ENCODE data around the gene FIBCD1.

Gene FIBCD1

DNA sequence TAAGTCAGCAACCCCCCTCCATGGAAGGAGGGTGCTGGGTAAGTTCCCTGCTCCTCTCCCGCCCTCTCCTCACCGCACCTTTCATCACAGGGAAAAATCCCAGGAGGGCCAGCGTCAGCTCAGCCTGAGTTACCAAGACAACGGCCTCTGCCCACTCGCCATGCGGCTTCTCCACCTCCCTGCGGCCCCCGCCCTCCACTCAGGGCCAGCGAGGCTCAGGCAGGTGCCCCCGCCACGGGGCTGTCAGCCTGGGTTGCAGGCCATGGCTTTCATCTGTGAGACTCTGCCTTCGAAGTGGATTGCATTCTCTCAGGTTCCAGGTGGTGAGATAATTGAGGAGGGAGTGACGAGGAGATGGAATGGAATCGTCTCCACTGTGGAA is 42.7 kb upstream of the FIBCD1 start:
- Histone ChIP-seq H3K36me3 (ENCODE audit: control insufficient read depth in 1 of 2, insufficient read depth in 2 of 2, low read length in 2 of 2) (no peaks in the 10 kb centered on the region), H3K27me3 (ENCODE audit: low read depth, low read length) (no peaks in the 10 kb centered on the region), H3K4me1 (ENCODE audit: control insufficient read depth in 1 of 2, insufficient read depth in 2 of 2, low read length in 2 of 2) (no peaks in the 10 kb centered on the region), H3K4me3 (ENCODE audit: low read depth in 1 of 2, low read length in 2 of 2) (no peak overlapping the region), H3K27ac (ENCODE audit: low read length) (no peak overlapping the region), H3K9me3 (ENCODE audit: control insufficient read depth in 1 of 2, low read length in 2 of 2) (no peaks in the 10 kb centered on the region)

- no peaks in the 10 kb centered on the region for H3K36me3 ChIP-seq (ENCODE audit: control insufficient read depth in 1 of 2, insufficient read depth in 2 of 2, low read length in 2 of 2)
- no peak overlapping the region for H3K4me3 ChIP-seq (ENCODE audit: low read depth in 1 of 2, low read length in 2 of 2)
- H3K27me3 ChIP-seq (ENCODE audit: low read depth, low read length), result no peaks in the 10 kb centered on the region
- H3K9me3 ChIP-seq (ENCODE audit: control insufficient read depth in 1 of 2, low read length in 2 of 2), result no peaks in the 10 kb centered on the region
- H3K27ac ChIP-seq (ENCODE audit: low read length), result no peak overlapping the region
- H3K4me1 ChIP-seq (ENCODE audit: control insufficient read depth in 1 of 2, insufficient read depth in 2 of 2, low read length in 2 of 2), result no peaks in the 10 kb centered on the region
Observed at GRCh38 chr9:130981002-130981755, 42.1 kb upstream of the FIBCD1 start.

DNA sequence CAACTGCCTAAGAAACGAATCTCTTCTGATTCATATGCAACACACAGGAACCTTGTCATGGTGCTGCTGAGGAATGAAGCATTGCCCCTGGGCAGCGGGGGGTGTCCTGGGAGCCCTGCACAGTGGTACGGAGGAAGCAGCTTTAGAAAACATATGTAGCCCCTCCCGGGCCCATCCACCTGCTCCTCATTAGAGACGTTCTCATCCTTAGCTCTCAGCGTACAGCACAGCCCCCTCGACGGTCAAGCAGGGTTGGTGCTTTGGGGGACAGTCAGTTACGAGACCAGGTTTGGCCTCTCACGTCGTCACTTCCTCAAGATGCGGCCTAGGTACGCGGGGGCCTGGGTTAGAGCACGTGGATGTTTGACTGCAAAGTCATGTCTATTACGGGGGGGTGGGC is 41.5 kb upstream of the FIBCD1 start:
- no peak overlapping the region for H3K27ac ChIP-seq (ENCODE audit: low read length)
- no peak overlapping the region for H3K4me3 ChIP-seq (ENCODE audit: low read depth in 1 of 2, low read length in 2 of 2)
- no peaks in the 10 kb centered on the region for H3K9me3 ChIP-seq (ENCODE audit: control insufficient read depth in 1 of 2, low read length in 2 of 2)
- no peaks in the 10 kb centered on the region for H3K4me1 ChIP-seq (ENCODE audit: control insufficient read depth in 1 of 2, insufficient read depth in 2 of 2, low read length in 2 of 2)
- H3K27me3 ChIP-seq (ENCODE audit: low read depth, low read length), result no peaks in the 10 kb centered on the region
- no peaks in the 10 kb centered on the region for H3K36me3 ChIP-seq (ENCODE audit: control insufficient read depth in 1 of 2, insufficient read depth in 2 of 2, low read length in 2 of 2)

DNA sequence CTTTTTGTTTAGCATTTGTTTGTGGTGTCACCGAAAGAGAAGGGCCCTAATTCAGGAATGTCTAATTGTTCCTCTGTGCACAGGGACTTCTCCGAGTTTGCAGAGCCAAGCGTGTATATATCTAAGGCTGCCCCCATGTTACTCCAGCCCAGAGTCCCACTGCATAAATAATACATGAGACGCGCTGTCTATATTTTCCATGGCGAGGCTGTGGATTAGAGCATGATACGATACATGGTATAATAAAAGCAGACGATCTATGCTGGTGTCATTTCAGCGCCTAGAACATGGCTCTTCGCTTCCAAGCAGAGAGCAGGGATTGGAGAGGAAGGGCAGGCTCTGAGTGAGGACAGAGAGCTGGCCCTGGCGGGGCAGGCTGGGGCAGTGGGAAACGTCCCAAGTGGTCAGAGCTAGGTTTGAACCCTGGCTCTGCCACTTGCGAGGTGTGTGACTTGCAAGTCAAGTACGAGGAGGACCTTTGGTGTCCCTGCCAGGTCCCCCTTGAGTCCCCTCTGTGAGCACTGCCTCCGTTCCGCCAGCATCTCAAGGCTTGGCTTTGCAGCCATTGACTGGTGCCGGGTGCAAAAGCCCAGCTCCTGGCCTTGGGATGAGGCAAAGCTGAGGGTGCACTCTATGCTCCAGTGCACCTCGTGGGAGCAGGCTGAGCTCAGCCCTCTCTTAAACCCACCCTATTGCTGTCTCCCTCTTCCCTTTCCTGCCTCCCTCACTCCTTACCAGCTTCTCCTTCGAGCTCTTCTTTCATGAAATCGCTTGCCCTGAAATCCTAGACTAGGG is 40.7 kb upstream of the FIBCD1 start:
- Histone ChIP-seq H3K4me3 (ENCODE audit: low read depth in 1 of 2, low read length in 2 of 2) (no peak overlapping the region), H3K27me3 (ENCODE audit: low read depth, low read length) (no peaks in the 10 kb centered on the region), H3K4me1 (ENCODE audit: control insufficient read depth in 1 of 2, insufficient read depth in 2 of 2, low read length in 2 of 2) (no peaks in the 10 kb centered on the region), H3K36me3 (ENCODE audit: control insufficient read depth in 1 of 2, insufficient read depth in 2 of 2, low read length in 2 of 2) (no peaks in the 10 kb centered on the region), H3K9me3 (ENCODE audit: control insufficient read depth in 1 of 2, low read length in 2 of 2) (no peaks in the 10 kb centered on the region), H3K27ac (ENCODE audit: low read length) (no peak overlapping the region)

GRCh38 chr9:130977811-130978221 is 38.8 kb upstream of the FIBCD1 start:
- Histone ChIP-seq H3K36me3 (ENCODE audit: control insufficient read depth in 1 of 2, insufficient read depth in 2 of 2, low read length in 2 of 2) (no peaks in the 10 kb centered on the region), H3K27ac (ENCODE audit: low read length) (no peak overlapping the region), H3K4me3 (ENCODE audit: low read depth in 1 of 2, low read length in 2 of 2) (no peak overlapping the region), H3K27me3 (ENCODE audit: low read depth, low read length) (peaks cover 1% of the 10 kb centered on the region), H3K4me1 (ENCODE audit: control insufficient read depth in 1 of 2, insufficient read depth in 2 of 2, low read length in 2 of 2) (no peaks in the 10 kb centered on the region), H3K9me3 (ENCODE audit: control insufficient read depth in 1 of 2, low read length in 2 of 2) (no peaks in the 10 kb centered on the region)

- Histone ChIP-seq H3K9me3 (ENCODE audit: control insufficient read depth in 1 of 2, low read length in 2 of 2) (no peaks in the 10 kb centered on the region), H3K27ac (ENCODE audit: low read length) (no peak overlapping the region), H3K4me1 (ENCODE audit: control insufficient read depth in 1 of 2, insufficient read depth in 2 of 2, low read length in 2 of 2) (no peaks in the 10 kb centered on the region), H3K4me3 (ENCODE audit: low read depth in 1 of 2, low read length in 2 of 2) (no peak overlapping the region), H3K27me3 (ENCODE audit: low read depth, low read length) (peaks cover 7% of the 10 kb centered on the region), H3K36me3 (ENCODE audit: control insufficient read depth in 1 of 2, insufficient read depth in 2 of 2, low read length in 2 of 2) (no peaks in the 10 kb centered on the region)
Observed at GRCh38 chr9:130975932-130976841, 37.1 kb upstream of the FIBCD1 start.

- Histone ChIP-seq H3K4me3 (ENCODE audit: low read depth in 1 of 2, low read length in 2 of 2) (no peak overlapping the region), H3K27me3 (ENCODE audit: low read depth, low read length) (peaks cover 7% of the 10 kb centered on the region), H3K36me3 (ENCODE audit: control insufficient read depth in 1 of 2, insufficient read depth in 2 of 2, low read length in 2 of 2) (no peaks in the 10 kb centered on the region), H3K9me3 (ENCODE audit: control insufficient read depth in 1 of 2, low read length in 2 of 2) (no peaks in the 10 kb centered on the region), H3K27ac (ENCODE audit: low read length) (no peak overlapping the region), H3K4me1 (ENCODE audit: control insufficient read depth in 1 of 2, insufficient read depth in 2 of 2, low read length in 2 of 2) (no peaks in the 10 kb centered on the region)
Observed at GRCh38 chr9:130975156-130975555, 36.1 kb upstream of the FIBCD1 start.

- H3K9me3 ChIP-seq (ENCODE audit: control insufficient read depth in 1 of 2, low read length in 2 of 2), result no peaks in the 10 kb centered on the region
- no peaks in the 10 kb centered on the region for H3K4me1 ChIP-seq (ENCODE audit: control insufficient read depth in 1 of 2, insufficient read depth in 2 of 2, low read length in 2 of 2)
- no peaks in the 10 kb centered on the region for H3K36me3 ChIP-seq (ENCODE audit: control insufficient read depth in 1 of 2, insufficient read depth in 2 of 2, low read length in 2 of 2)
- no peak overlapping the region for H3K4me3 ChIP-seq (ENCODE audit: low read depth in 1 of 2, low read length in 2 of 2)
- peaks cover 7% of the 10 kb centered on the region for H3K27me3 ChIP-seq (ENCODE audit: low read depth, low read length)
- no peak overlapping the region for H3K27ac ChIP-seq (ENCODE audit: low read length)
Observed at GRCh38 chr9:130974697-130975096, 35.6 kb upstream of the FIBCD1 start.

GRCh38 chr9:130973686-130974281 is 34.7 kb upstream of the FIBCD1 start:
- Histone ChIP-seq H3K36me3 (ENCODE audit: control insufficient read depth in 1 of 2, insufficient read depth in 2 of 2, low read length in 2 of 2) (no peaks in the 10 kb centered on the region), H3K27me3 (ENCODE audit: low read depth, low read length) (peaks cover 7% of the 10 kb centered on the region), H3K27ac (ENCODE audit: low read length) (no peak overlapping the region), H3K9me3 (ENCODE audit: control insufficient read depth in 1 of 2, low read length in 2 of 2) (no peaks in the 10 kb centered on the region), H3K4me1 (ENCODE audit: control insufficient read depth in 1 of 2, insufficient read depth in 2 of 2, low read length in 2 of 2) (no peaks in the 10 kb centered on the region), H3K4me3 (ENCODE audit: low read depth in 1 of 2, low read length in 2 of 2) (no peak overlapping the region)

DNA sequence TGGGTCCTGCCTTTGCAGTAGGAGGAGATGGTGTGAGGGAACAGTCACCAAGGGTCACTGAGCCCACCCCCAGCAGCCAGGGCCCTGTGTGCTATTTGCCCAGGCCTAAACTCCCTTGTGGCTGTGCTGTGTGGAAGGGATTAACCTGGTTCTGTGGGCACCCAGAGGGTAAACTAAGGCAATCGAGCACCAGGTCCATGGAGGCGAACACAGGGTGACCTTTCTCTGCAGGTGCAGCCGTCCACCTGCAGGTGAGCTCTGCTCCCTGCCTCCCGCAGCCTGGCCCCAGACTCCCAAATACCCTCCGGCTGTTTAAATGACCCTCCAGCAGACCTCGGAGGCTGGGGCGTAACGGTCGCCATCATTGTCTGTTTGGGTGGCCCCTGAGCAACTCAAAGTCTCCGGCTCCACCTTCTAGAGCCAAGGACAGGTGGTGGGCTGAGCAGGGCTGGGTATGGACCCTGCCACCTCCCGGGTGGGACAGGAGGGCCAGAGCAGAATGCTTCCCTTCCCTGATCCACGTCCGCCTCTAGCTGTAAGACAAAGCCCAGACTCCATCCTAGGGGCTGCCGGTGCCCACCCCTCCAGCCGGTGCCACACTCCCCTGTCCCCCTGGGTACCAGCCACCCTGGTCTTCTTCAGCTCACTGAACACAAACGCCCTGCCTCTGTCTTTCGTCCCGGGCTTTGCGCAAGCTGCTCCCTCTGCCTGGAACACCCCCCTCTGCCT is 34.1 kb upstream of the FIBCD1 start:
- no peak overlapping the region for H3K4me3 ChIP-seq (ENCODE audit: low read depth in 1 of 2, low read length in 2 of 2)
- H3K4me1 ChIP-seq (ENCODE audit: control insufficient read depth in 1 of 2, insufficient read depth in 2 of 2, low read length in 2 of 2), result no peaks in the 10 kb centered on the region
- H3K27ac ChIP-seq (ENCODE audit: low read length), result no peak overlapping the region
- no peaks in the 10 kb centered on the region for H3K36me3 ChIP-seq (ENCODE audit: control insufficient read depth in 1 of 2, insufficient read depth in 2 of 2, low read length in 2 of 2)
- H3K27me3 ChIP-seq (ENCODE audit: low read depth, low read length), result peaks cover 7% of the 10 kb centered on the region
- no peaks in the 10 kb centered on the region for H3K9me3 ChIP-seq (ENCODE audit: control insufficient read depth in 1 of 2, low read length in 2 of 2)
